ENCODE measurements around the gene DUSP18.
"Not testable (repeated sequence)": the region's sequence is repeated elsewhere in the genome, so short reads cannot be mapped to it uniquely, and the experiment has no call there.

The DUSP18 gene

GRCh38 chr22:30679895-30680690, 12.4 kb upstream of the DUSP18 start:
- DNase-seq (ENCODE audit: low spot score) = not testable (repeated sequence)

GRCh38 chr22:30676565-30676964, 8.9 kb upstream of the DUSP18 start:
- DNase-seq (ENCODE audit: low spot score) = not testable (repeated sequence)

GRCh38 chr22:30675436-30675835, 7.8 kb upstream of the DUSP18 start:
- DNase-seq (ENCODE audit: low spot score) = no peak

GRCh38 chr22:30674482-30674881, 6.8 kb upstream of the DUSP18 start:
- no peak for DNase-seq (ENCODE audit: low spot score)

- no peak for DNase-seq (ENCODE audit: low spot score)
These were observed 5.5 kb upstream of the DUSP18 start for GRCh38 chr22:30673136-30673535.

- no peak for DNase-seq (ENCODE audit: low spot score)
These were observed 3.4 kb upstream of the DUSP18 start for GRCh38 chr22:30671071-30671470.

- no peak for DNase-seq (ENCODE audit: low spot score)
These were observed 673 bp upstream of the DUSP18 start for GRCh38 chr22:30668386-30668710.

- peak; percentile 67 for DNase-seq (ENCODE audit: low spot score)
These were observed 575 bp downstream of the DUSP18 start for GRCh38 chr22:30667107-30667493.

GRCh38 chr22:30665786-30666185, 1.9 kb downstream of the DUSP18 start:
- DNase-seq (ENCODE audit: low spot score) = peak; percentile 43

GRCh38 chr22:30665266-30665665, 2.4 kb downstream of the DUSP18 start:
- no peak for DNase-seq (ENCODE audit: low spot score)

GRCh38 chr22:30664798-30665197, 2.9 kb downstream of the DUSP18 start:
- DNase-seq (ENCODE audit: low spot score) = no peak

GRCh38 chr22:30662040-30662439, 5.6 kb downstream of the DUSP18 start:
- DNase-seq (ENCODE audit: low spot score) = no peak

GRCh38 chr22:30655532-30655931, 12.1 kb downstream of the DUSP18 start:
- no peak for DNase-seq (ENCODE audit: low spot score)

- DNase-seq (ENCODE audit: low spot score) = no peak
These were observed 13.3 kb downstream of the DUSP18 start for GRCh38 chr22:30654361-30654760.

- no peak for DNase-seq (ENCODE audit: low spot score)
These were observed 14.8 kb downstream of the DUSP18 start for GRCh38 chr22:30652852-30653251.

- no peak for DNase-seq (ENCODE audit: low spot score)
These were observed 17.1 kb downstream of the DUSP18 start for GRCh38 chr22:30650508-30651116.

GRCh38 chr22:30649430-30650007, 18.2 kb downstream of the DUSP18 start:
- peak; percentile 92 for DNase-seq (ENCODE audit: low spot score)

GRCh38 chr22:30648825-30649224, 18.9 kb downstream of the DUSP18 start:
- no peak for DNase-seq (ENCODE audit: low spot score)

- no peak for DNase-seq (ENCODE audit: low spot score)
These were observed 20.1 kb downstream of the DUSP18 start for GRCh38 chr22:30647536-30647935.

GRCh38 chr22:30646518-30647160, 21.0 kb downstream of the DUSP18 start:
- DNase-seq (ENCODE audit: low spot score) = no peak

- no peak for DNase-seq (ENCODE audit: low spot score)
These were observed 24.4 kb downstream of the DUSP18 start for GRCh38 chr22:30643055-30643875.

GRCh38 chr22:30640839-30641430, 26.7 kb downstream of the DUSP18 start:
- DNase-seq (ENCODE audit: low spot score) = no peak

Measured in LoVo (cell line).